LNCaP clone FGC (cell line): ENCODE measurements around the gene GMPR.

Experiments used
- DNase-seq: peaks from one replicate; pipeline ENCODE4 v3.0.0-alpha.2; 2011; ENCODE audit warnings: low read depth
- H3K4me3 ChIP-seq: 2 replicates; pipeline ENCODE4 v1.5.1; 2011; ENCODE audit warnings: mild to moderate bottlenecking, low read depth, low read length, control low read depth
- TF ChIP-seq, protein P1 (sequence below): IDR thresholded peaks from 2 replicates; pipeline ENCODE4 v1.5.1; 2012; ENCODE audit warnings: mild to moderate bottlenecking; ENCODE audit not compliant: control insufficient read depth, insufficient read depth; ENCODE audit errors: extremely low read depth

Gene GMPR

DNA sequence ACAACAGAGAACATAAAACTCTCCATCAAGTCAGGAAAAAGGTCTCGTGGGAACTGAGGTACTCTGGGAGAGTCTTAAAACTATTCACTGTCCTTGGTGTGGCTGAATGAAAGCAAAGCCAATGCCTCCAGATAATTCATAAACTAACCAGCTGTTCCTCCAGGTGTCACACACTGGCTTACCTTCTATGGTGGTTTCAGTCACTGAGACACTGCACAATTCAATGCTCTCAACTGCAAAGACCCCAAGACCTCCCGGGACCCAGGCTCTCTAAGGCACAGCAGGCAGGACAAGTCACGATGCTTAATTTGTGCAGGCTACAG is 100.8 kb downstream of the GMPR start:
- no peak for DNase-seq

DNA sequence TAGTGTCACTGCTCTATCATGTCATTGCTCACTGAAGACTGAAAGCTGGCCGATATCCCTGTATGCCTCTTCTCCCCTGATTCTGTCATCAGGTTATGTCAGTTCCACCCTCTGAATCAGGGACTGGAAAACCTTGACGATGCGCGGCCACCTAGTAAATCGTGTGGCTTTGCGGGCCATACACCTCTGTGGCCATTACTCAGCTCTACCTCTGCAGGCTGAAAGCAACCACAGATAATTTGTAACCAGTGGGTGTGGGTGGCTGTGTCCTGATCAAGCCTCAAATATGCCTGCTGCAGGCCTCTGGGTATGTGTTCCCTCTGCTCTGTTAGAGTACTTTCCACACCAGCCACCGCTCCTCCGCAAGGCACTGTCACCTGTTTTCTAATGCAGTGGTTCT is 105.2 kb downstream of the GMPR start:
- TF ChIP-seq, protein P1, sequence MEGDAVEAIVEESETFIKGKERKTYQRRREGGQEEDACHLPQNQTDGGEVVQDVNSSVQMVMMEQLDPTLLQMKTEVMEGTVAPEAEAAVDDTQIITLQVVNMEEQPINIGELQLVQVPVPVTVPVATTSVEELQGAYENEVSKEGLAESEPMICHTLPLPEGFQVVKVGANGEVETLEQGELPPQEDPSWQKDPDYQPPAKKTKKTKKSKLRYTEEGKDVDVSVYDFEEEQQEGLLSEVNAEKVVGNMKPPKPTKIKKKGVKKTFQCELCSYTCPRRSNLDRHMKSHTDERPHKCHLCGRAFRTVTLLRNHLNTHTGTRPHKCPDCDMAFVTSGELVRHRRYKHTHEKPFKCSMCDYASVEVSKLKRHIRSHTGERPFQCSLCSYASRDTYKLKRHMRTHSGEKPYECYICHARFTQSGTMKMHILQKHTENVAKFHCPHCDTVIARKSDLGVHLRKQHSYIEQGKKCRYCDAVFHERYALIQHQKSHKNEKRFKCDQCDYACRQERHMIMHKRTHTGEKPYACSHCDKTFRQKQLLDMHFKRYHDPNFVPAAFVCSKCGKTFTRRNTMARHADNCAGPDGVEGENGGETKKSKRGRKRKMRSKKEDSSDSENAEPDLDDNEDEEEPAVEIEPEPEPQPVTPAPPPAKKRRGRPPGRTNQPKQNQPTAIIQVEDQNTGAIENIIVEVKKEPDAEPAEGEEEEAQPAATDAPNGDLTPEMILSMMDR, result no peak
- no peak overlapping the region for H3K4me3 ChIP-seq
- no peak for DNase-seq

More for the DNA sequence above, 100.8 kb downstream of the GMPR start:
- no peak overlapping the region for H3K4me3 ChIP-seq
- TF ChIP-seq, protein P1, result no peak

DNA sequence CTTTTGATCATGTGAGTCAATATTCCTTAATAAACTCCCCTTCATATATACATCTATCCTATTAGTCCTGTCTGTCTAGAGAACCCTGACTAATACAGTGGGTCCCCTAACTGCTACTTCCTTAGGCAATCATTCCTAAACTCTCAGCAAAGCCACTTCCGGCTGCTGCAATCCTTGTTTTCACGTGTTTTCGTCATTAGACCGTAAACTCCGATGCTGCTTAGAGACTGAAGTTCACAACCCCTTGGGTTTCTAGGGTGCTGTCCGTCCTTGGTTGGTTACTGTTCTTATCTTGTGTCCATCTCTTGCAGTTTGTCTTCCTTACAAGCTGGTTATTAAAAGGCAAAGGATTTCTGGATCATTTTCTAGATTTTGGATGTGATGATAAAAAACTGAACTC is 106.4 kb downstream of the GMPR start:
- DNase-seq, result no peak

More for the DNA sequence above, 106.4 kb downstream of the GMPR start:
- TF ChIP-seq, protein P1, result no peak
- no peak overlapping the region for H3K4me3 ChIP-seq
